ENCODE measurements around the gene ETV6.
"Not testable (repeated sequence)": the region's sequence is repeated elsewhere in the genome, so short reads cannot be mapped to it uniquely, and the experiment has no call there.

Gene ETV6

DNA sequence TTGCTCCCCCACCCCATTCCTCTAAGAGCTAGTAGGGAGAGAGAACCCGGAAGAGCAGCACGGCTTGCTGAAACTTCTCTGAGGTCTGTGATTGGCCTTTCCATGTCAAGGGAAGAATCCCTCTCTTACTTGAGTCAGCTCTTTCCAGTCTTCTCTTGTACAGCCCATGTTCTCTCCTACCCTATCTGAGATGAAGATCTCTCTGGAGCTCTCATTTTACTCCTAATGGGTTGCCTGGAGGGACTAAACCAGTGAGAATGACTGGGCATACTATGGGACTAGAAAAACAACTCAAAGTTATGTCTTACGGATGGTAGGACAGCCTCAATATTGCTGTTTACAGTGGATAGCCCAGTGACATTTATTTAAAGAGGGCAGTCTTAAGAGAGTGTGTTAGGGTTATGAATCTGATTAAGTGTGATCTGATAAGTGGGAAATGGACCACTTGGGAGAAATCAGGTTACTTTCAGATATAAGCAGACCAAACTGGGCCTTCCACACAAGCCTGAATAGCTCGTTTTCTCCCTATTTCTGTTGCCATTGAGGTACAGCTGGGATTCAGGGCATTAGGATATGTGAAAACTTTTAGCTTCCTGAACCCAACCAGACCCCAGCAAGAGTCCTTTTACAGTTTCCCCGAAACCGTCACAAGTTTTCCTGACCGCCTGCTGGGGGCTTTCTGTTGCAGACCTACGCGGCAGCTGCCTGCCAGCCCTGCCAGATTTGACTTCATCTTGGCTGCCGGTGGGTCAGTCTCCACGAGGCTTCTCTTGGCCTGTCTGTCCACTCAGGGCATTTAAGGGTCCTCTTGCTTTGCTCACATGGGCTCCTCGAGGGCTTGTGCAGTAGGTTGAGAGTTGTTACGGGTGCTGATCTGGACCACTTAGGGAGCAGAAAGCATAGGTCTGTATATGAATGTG lies 16.9 kb downstream of the ETV6 start:
- no peak for DNase-seq (ENCODE audit: low read depth in 2 of 2, low spot score in 1 of 2)

DNA sequence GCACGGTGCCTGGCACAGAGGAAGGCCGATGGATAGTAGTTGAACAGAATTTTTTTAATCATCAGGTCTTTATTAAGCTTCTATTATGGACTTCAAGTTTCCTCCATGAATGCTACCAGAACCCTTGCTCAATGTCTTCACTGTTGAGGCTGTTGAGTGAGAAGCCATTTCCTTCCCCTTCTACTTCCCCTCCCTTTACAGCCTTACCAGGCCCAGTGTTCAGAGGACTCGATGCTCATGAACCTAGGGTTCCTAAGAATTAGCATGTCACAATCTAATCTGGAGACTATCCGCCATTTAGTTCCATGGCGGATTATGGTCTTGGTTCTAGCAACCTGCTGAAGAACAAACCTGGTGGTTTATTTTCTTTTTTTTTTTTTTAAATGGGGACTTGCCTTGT lies 17.7 kb downstream of the ETV6 start:
- DNase-seq (ENCODE audit: low read depth in 2 of 2, low spot score in 1 of 2): no peak

DNA sequence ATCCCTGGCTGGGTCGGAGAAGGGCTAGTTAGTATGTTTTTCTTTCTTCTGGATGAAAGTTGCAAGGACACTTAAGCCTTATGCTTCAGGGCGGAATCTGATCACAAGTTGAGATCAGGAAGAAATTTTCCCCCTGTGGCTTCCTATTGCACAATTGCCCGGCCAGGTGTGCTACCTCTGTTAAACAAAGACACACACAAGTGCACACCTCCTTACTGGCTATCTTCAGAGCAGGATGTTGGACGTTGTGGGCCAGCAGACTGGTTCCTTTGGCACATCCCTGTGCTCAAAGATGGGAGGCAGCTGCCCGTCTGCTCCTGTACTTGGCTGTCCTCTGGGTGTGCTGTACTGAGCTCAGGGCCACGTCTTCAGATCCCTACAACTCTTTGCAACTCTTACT lies 19.1 kb downstream of the ETV6 start:
- no peak for DNase-seq (ENCODE audit: low read depth in 2 of 2, low spot score in 1 of 2)

DNA sequence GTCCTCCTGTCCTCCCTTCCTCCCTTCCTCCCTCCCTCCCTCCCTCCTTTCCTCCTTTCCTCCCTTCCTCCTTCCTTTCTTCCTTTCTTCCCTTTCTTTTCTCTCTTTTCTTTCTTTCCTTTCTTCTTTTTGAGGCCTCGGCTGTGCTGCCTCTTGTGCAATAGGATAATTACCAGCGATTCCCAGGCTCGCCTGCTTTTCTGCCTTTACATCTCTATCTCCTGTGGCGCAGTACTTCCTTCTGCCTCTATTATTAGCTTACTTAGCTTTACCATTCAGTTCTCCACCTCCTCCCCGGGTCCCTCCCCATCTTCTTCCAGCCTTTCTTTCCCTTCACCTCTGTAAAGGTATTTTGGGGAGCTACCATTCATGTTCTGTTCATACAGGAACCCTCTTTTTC lies 19.9 kb downstream of the ETV6 start:
- no peak for DNase-seq (ENCODE audit: low read depth in 2 of 2, low spot score in 1 of 2)

DNA sequence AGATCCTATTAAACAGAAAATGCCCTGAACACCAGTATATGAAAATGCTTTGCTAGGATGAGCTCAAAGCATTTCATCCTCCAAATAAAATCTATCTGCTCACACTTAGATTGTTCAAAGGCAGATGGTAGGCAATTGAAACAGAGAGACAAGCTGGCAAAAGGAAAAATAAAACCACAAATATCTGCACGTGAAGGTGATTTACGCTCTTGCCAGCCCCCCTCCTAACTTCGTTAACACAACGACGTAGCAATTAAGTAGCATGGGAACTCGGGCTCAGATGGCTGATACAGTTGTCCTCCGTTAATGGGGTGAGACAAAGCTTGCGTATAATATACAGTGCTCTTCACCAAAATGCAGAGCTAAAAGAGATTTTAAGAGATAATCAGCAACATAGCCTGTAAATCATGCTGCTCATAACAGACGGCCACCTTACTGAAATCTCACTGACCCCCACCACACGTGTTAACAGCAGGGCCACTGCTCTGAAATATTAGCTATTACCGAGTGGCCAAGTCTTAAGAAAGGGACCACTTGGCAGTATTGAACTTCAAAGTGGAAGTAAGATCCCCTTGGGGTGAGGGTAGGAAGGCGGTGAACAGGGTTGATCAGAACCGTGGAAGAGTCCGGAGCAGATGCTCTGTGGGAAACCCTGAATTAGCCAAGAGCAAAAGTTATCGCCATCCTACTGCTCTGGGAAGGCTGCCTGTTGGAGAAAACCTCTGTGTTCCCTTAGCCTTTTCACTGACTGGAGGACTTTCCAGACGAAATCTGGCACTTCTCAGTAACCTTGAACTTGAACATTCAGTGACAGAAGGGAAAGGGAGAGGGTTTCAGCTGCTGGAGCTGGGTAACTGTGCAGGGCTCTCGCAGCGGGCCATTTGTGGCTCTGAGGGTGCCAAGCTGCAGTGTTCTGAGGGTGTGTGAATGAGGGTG lies 23.1 kb downstream of the ETV6 start:
- DNase-seq (ENCODE audit: low read depth in 2 of 2, low spot score in 1 of 2): no peak

DNA sequence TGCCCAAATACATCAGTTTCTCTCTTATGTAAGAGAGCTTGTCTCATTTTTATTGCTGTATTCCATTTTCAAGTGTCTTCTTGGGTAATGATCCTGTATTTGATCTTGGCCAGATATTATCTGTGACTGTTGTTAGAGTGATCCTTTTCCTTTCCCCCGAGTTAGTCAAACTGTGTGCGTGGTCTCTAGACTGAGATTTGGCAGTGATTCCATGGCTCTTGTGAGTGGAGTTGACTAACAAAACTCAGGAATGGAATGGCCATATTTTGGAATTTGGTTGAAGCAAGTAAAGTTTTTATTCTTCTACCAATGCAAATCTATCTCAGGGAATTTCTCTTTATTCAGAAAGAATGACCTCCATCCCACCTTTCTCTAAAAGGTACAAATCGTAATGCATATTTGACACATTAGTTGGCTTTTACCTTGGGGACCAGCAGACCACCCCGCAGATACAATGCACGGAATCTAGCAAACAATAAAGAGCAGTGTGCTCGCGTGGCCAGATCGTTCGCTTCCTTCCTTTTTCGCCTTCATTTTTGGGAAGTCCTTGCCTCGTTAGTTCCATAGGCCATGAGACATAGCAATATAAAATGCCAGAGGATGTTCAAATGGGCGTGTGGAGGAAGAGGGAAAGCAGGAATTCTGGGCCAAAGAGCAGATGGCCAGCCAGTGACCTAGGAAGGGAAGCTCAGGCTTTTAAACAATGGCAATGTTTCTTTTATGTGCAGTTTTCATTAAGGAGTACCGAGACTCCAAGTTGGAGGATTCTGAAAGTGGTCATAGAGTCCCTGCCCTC lies 24.4 kb downstream of the ETV6 start:
- DNase-seq (ENCODE audit: low read depth in 2 of 2, low spot score in 1 of 2): no peak

DNA sequence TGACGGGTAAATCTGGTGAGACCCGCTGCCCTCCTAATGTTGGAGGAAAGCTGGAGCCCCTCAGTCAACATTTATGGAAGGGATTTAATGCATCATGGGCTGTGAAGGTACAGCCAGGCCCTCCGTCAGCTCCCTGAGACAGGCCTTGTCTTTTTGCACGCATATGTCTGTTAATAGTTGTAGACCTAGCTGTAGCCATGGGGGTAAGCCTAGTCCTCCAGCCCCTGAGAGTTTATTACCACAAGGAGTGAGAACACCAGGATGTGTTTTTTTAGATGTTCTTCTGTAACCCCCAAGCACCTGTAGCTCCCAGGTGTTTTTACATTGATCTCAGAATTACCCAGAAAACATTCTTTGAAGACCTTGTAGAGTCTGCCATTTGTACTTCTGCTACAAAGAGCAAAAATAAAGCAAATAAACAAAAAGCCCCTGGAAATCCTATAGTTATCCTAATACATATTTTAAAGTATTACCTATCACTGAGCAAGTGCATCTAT lies 25.5 kb downstream of the ETV6 start:
- DNase-seq (ENCODE audit: low read depth in 2 of 2, low spot score in 1 of 2): no peak

DNA sequence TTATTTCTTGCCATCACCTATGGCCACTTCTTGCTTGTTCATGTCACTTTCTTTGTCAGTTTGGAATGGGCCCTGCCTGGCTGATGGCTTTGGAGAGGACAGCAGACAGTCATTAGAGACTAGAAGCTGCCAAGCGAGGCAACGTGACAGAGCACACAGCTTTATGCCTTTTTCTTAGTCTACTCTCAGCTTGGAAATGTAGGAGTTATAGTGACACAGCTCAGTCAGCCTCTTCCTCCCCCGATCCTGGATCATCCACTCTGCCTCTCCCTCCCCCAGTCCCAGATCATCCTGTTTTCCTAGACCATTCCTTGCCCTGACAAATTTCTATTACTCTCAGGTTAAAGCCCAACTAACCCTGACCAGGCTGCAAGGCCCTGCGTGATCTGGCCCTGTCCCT lies 26.6 kb downstream of the ETV6 start:
- no peak for DNase-seq (ENCODE audit: low read depth in 2 of 2, low spot score in 1 of 2)

DNA sequence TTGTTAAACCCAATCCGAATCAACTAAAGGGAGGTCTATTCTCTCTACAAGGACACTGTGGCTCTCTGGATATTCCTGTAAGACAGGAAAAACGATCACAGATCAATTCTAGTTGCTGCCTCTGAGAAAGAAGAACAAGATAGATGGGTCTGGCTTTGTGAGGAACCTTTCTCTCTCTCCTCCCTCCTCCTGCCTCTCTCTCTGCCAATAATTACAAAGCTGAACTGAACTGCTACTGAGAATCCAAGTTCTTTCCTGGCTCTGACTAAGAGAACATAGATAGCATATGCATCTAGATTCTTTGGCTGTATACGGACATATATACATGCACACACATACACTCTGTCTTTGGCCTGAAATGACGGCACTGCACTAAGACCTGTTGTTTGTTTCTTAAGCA lies 27.6 kb downstream of the ETV6 start:
- no peak for DNase-seq (ENCODE audit: low read depth in 2 of 2, low spot score in 1 of 2)

DNA sequence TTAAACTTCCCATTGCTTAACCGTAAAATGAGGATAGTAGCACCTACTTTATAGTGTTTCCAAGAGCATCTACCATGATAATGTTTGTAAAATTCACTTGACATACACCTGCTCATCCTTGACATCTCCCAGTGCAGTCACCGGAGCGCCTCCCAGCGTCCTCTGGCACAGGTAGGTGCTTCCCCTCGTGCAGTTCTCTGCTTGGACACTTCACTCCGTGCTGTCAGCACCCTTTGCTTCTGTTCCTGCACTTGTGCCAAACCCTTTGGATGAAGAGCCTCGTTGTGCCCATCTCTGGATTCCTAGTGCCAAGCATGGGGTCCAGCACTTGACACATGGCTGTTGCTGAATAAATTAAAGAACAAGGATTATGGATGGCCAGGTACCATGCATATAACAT lies 28.3 kb downstream of the ETV6 start:
- DNase-seq (ENCODE audit: low read depth in 2 of 2, low spot score in 1 of 2): no peak

DNA sequence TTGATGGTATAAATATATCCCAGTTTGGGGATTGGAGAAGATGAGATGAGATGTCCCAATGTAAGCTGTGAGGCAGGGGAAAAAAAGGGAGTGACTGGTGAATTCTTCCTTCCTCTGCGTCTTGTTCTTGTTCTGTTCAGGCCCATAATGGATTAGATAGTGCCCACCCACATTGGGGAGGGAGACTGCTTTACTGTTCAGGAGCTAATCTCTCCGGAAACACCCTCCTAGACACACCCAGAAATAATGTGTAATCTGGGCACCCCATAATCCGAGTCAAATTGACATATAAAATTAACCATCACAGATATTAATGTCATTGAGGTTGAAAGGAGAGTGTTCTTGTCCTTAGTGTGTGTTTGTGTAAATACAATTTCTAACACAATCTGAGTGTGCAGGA lies 29.3 kb downstream of the ETV6 start:
- DNase-seq (ENCODE audit: low read depth in 2 of 2, low spot score in 1 of 2): no peak

DNA sequence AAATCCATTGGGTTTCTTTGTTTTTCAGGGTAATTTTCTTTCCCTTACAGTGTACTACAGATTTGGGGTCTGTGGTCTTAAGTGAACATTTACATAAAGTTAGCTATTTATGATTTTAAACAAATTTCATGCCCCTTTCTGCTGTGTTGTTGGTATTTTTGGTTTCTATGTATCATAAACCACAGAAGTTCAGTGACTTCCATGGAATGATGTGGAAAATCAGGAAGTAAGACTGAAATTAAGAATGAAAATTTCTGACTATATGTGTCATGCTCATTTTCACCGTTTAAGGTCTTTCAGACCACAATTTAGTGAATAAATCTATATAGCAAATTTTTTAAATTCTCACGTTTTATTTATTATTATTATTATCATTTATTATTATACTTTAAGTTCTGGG lies 31.7 kb downstream of the ETV6 start:
- DNase-seq (ENCODE audit: low read depth in 2 of 2, low spot score in 1 of 2): no peak

DNA sequence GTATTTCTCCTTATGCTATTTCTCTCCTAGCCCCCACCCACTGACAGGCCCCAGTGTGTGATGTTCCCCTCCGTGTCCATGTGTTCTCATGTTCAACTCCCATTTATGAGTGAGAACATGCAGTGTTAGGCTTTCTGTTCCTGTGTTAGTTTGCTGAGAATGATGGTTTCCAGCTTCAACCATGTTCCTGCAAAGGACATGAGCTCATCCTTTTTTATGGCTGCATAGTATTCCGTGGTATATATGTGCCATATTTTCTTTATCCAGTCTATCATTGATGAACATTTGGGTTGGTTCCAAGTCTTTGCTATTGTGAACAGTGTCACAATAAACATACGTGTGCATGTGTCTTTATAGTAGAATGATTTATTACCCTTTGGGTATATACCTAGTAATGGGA lies 32.2 kb downstream of the ETV6 start:
- not testable (repeated sequence) for DNase-seq (ENCODE audit: low read depth in 2 of 2, low spot score in 1 of 2)

DNA sequence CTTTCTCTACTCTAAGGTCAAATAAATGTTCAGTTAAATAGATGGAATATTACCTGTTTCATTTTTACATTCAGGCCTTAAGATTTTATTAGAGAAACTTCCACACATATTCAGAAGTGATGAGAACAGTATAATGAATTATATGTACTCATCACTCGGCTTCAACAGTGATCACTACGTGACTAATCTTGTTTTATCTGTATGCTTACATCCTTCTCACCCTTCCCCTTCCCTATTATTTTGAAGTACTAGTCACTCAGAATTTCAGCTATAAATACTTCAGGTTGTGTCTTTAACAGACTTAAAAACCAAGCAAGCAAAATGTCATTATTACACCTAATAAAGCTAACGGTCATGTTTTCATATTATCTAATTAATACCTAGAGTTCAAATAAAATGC lies 34.9 kb downstream of the ETV6 start:
- no peak for DNase-seq (ENCODE audit: low read depth in 2 of 2, low spot score in 1 of 2)

DNA sequence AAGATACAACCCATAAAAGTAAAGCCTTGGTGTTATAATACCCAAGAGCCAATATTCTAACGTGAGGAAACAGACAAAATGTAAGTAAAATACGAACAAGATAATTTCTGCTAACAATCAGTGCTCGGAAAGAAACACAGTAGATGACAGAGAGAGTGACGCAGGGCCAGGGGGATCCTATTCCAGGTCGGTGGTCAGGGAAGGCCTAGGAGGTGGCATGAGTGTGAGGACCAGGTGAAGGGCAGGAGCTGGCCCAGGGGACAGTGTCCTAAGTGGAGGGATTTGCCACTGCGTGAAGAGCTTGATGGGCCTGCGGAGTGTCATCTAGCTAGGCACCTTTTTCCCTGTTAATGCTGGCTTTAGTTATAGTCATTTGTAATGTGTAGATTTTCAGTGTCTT lies 35.3 kb downstream of the ETV6 start:
- no peak for DNase-seq (ENCODE audit: low read depth in 2 of 2, low spot score in 1 of 2)

DNA sequence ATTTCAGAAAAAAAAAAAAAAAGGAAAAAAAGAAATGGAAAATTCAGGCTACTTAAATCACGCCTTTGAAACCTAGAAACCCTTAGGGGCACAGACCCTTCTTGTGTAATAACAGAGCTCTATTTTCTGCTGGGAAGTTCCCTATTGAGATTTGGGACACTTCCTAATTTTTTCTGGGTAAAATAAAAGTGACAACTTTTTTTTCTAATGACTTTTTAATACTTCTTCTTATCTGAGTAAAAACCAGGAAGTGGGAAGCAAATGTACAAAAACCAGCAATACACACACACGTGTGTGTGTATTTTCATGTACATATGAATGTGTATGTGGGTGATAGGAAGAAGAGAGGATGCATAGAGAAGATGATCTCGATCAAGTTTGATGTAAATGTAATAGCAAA lies 35.8 kb downstream of the ETV6 start:
- no peak for DNase-seq (ENCODE audit: low read depth in 2 of 2, low spot score in 1 of 2)

DNA sequence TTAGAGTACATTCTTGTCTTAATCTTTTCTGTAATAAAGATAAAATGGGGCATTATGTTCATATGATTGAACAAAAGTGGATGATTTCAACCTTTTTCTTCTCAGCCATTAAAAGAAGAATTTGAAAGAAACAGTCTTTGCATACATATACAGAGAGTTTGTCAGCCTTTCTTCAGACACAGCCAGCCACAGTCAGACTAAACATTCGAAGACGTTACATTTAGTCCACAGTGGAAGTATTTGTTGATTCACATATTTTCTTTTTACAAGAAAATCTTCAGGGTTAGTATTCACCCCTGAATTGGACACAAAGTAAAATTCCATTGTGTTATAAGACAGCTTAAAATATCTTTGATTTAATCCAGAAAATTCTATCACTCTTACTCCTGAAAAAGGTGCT lies 36.2 kb downstream of the ETV6 start:
- no peak for DNase-seq (ENCODE audit: low read depth in 2 of 2, low spot score in 1 of 2)

DNA sequence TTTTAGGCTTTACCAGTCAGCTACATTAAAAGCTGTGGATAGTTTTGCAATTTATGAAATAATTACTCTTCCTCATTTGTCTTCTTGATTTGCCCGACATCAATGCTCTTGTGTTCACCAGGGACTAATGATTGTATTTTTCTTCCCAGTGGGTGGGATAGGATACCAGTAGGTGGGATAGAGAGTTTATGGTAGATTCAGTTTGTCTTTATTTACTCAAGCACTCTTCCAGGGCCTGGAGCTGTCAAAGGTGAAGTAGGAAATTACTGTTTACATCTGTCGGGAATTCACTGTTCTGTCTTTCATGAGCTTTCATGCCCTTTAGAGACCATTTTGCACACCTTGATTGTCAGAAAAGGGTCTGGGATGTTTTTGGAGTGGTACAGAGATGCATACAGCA lies 36.6 kb downstream of the ETV6 start:
- no peak for DNase-seq (ENCODE audit: low read depth in 2 of 2, low spot score in 1 of 2)

DNA sequence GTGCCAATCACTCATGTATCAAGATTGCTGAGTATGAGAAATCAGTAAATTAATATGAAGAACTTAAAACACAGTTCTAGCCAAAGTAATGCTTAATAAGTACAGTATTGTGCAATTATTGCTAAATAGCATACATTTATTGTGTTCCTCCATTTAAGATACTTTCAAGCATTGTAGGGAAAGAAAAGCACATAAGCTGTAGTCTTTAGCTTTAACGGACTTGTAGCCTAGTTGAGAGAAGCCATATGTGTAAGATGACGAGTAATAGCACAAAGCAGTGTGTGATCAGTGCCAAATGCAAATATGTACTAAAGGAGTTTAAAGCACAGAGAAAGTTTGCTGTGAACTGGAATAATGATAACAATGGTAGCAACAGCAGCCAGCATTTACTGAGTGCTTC lies 38.1 kb downstream of the ETV6 start:
- DNase-seq (ENCODE audit: low read depth in 2 of 2, low spot score in 1 of 2): no peak

DNA sequence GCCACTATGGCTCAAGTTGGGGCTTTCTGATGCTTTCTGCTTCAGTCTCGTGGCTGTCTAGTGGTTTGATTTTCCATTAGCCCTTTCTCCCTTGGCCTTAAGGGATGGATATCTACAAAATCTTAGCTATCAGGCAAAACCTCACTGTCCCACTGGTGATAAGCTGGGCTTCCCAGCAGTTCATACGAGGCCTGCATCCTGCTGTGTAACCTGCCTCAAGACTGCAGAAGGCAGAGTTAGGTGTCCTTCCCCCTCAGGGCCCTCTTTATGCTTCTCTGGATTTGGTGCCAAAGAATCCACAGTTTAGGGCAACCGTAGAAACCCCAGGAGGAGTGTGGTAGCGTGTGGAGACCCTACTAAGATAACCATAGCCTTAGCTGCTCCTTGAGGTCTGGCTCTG lies 38.9 kb downstream of the ETV6 start:
- no peak for DNase-seq (ENCODE audit: low read depth in 2 of 2, low spot score in 1 of 2)

DNA sequence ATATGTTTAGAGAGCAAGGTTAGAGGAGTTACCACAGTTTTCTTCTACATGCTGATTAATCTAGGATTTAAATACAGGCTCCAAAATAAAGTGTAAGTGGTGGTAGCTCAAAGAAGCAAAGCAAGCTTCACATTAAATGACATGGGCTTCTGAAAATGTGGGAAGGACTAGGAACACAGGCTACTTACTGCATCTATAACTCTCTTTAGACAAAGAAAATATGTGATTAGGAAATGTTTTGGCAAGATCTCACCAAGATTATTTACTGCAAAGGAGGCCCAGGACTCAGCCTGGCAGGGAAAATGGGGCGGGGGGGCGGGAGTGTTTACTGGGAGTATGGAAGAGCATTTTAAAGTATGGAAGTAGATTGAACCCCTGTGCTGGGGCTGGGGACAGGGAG lies 39.4 kb downstream of the ETV6 start:
- DNase-seq (ENCODE audit: low read depth in 2 of 2, low spot score in 1 of 2): no peak

Measured in stimulated activated CD8-positive, alpha-beta memory T cell treated with anti-CD3 and anti-CD28 coated beads, Interleukin-4, amount 100 ng/mL, for 4 hours (primary cell).